HepG2 (cell line): ENCODE measurements around the gene HDGF. TPM values are rescaled to one million over a fixed set of nuclear protein-coding genes. Genes with fewer than 3 reads are reported as not detected.

Experiments used
- ATAC-seq: fragments of 200-7000 bp; cut with Tn5 transposase; 3 replicates; pipeline ENCODE4 v1.9.1; 2020; ENCODE audit warnings: mild to moderate bottlenecking, moderate library complexity
- BruUV-seq: library from RNA; stranded (reverse); fragments of 400-500 nt; replicated peaks from 2 replicates; lab custom pipeline; 2021; lab: Mats Ljungman, UMichigan
- CTCF ChIA-PET: fragments of 300-600 bp; formaldehyde crosslinking; extraction: SDS; loops from one replicate; lab custom pipeline; 2021; ENCODE audit warnings: low total read pairs, inconsistent platforms, low intra/inter-chr PET ratio; lab: Yijun Ruan, JAX
- POLR2A ChIA-PET: fragments of 350-600 bp; sonication (Branson Sonifier 250); formaldehyde crosslinking; loops from one replicate; lab custom pipeline; 2020; ENCODE audit warnings: antibody characterized with exemption, inconsistent platforms; lab: Yijun Ruan, JAX
- DNase-seq: peaks from one replicate; pipeline ENCODE4 v3.0.0-alpha.2; 2015; ENCODE audit warnings: low spot score
- FAIRE-seq: peaks from 3 replicates; lab custom pipeline; 2011; peaks lifted over from hg19 to GRCh38; lab: Jason Lieb, UNC
- H2AFZ ChIP-seq: one replicate; pipeline ENCODE4 v1.6.1; 2011; ENCODE audit warnings: low read length, inconsistent platforms
- H3K27ac ChIP-seq: fragments of 300-600 bp; 3 replicates; pipeline ENCODE4 v1.8.0; 2011; ENCODE audit warnings: mixed run types, mild to moderate bottlenecking, mixed read lengths, low read length, inconsistent platforms; ENCODE audit not compliant: insufficient read depth; ENCODE audit errors: extremely low read length
- H3K27me3 ChIP-seq, 2 experiments: fragments of 200-600 bp in 1 of 2; 2 replicates in 1 of 2; 3 replicates in 1 of 2; pipeline versions ENCODE4 v1.6.0 to v1.8.0; 2011; ENCODE audit warnings: low read length in 2 of 2, mild to moderate bottlenecking in 2 of 2, moderate library complexity in 2 of 2, inconsistent platforms in 1 of 2; ENCODE audit not compliant: insufficient read depth in 2 of 2, control insufficient read depth in 1 of 2
- H3K36me3 ChIP-seq, 2 experiments: fragments of 200-600 bp in 1 of 2; replicated peaks in 1 of 2; 2 replicates in 1 of 2; 3 replicates in 1 of 2; pipeline versions ENCODE4 v1.5.1 to v1.8.0; 2011; ENCODE audit warnings: low read length in 2 of 2, inconsistent platforms in 1 of 2; ENCODE audit not compliant: insufficient read depth in 2 of 2, control insufficient read depth in 1 of 2
- H3K4me1 ChIP-seq: 2 replicates; pipeline ENCODE4 v1.5.1; 2012; ENCODE audit warnings: low read length, inconsistent platforms; ENCODE audit not compliant: insufficient read depth
- H3K4me2 ChIP-seq: 2 replicates; pipeline ENCODE4 v1.6.0; 2011; ENCODE audit warnings: low read depth, low read length, inconsistent platforms
- H3K4me3 ChIP-seq, 3 experiments: fragments of 200-600 bp in 1 of 3; sonication (generic), shearing (Covaris generic) in 1 of 3; replicated peaks in 1 of 3; 2 replicates each; pipeline ENCODE4 v1.5.1; 2011 to 2016; ENCODE audit warnings: low read length in 3 of 3, inconsistent platforms in 2 of 3, low read depth in 2 of 3, mild to moderate bottlenecking in 2 of 3, control low read depth in 1 of 3, mixed read lengths in 1 of 3; ENCODE audit not compliant: insufficient read depth in 1 of 3
- H3K79me2 ChIP-seq: one replicate; pipeline ENCODE4 v1.6.1; 2011; ENCODE audit warnings: low read length, inconsistent platforms; ENCODE audit not compliant: insufficient read depth
- H3K9ac ChIP-seq: 2 replicates; pipeline ENCODE4 v1.6.0; 2011; ENCODE audit warnings: mild to moderate bottlenecking, low read depth, low read length, inconsistent platforms; ENCODE audit not compliant: insufficient read depth
- H3K9me3 ChIP-seq: 2 replicates; pipeline ENCODE4 v1.5.1; 2012; ENCODE audit warnings: mild to moderate bottlenecking, low read length
- H4K20me1 ChIP-seq: 2 replicates; pipeline ENCODE4 v1.6.0; 2011; ENCODE audit warnings: inconsistent platforms, mild to moderate bottlenecking, low read length, moderate library complexity; ENCODE audit not compliant: insufficient read depth
- BRCA1 ChIP-seq: sonication (generic); formaldehyde crosslinking; IDR thresholded peaks from 2 replicates; pipeline ENCODE4 v1.4.0; 2020; ENCODE audit warnings: missing genetic modification reagents
- REL ChIP-seq: sonication (generic); formaldehyde crosslinking; conservative IDR thresholded peaks from 2 replicates; pipeline ENCODE4 v1.8.0; 2022; ENCODE audit warnings: mild to moderate bottlenecking, missing genetic modification reagents, moderate library complexity
- ZBTB40 ChIP-seq, 2 experiments: fragments of 450-650 bp in 1 of 2; sonication (generic) in 1 of 2; formaldehyde crosslinking in 1 of 2; IDR thresholded peaks; 2 replicates each; pipeline versions ENCODE4 v1.6.1 to v1.8.0; 2016 to 2022; ENCODE audit warnings: antibody characterized with exemption in 1 of 2, mild to moderate bottlenecking in 1 of 2, missing genetic modification reagents in 1 of 2
- ZEB1 ChIP-seq: IDR thresholded peaks from 2 replicates; pipeline ENCODE4 v1.6.1; 2012; ENCODE audit warnings: mild to moderate bottlenecking, low read depth, inconsistent platforms; ENCODE audit not compliant: insufficient replicate concordance
- WGBS: methylation state at CpG from one replicate; pipeline ENCODE4 v1.1.6; 2017; ENCODE audit warnings: low lambda C conversion rate; 5-methylcytosine and 5-hydroxymethylcytosine counted together
- in situ Hi-C: cut with HindIII; loops from 2 replicates; pipeline ENCODE4 v1.10.0; 2017; ENCODE audit warnings: low pct_unique_long_range_greater_than_20kb; ENCODE audit not compliant: extremely low pct_ligation_motif_present
- intact Hi-C: fragments of 100-400 bp; cut with micrococcal nuclease; formaldehyde crosslinking; loops from one replicate; pipeline ENCODE4 v1.10.0; 2022; ENCODE audit not compliant: unreplicated experiment
- polyA plus RNA-seq, 8 experiments: library from polyadenylated mRNA; depleted of rRNA in 3 of 8; stranded (reverse) in 7 of 8; unstranded in 1 of 8; fragments of >200 nt; fragmentation: Illumina TruSeq in 4 of 8; extraction: Trizol in 4 of 8; gene quantifications; 2 replicates each; pipeline versions ENCODE4 v1.2.1 to v1.2.3, GENCODE V29; 2011 to 2016; ENCODE audit warnings: low read depth in 4 of 8, missing spikeins in 1 of 8, mixed read lengths in 1 of 8; ENCODE audit not compliant: insufficient read depth in 1 of 8
- total RNA-seq, 5 experiments: library from RNA; depleted of rRNA; stranded (reverse); fragments of >200 nt; fragmentation: Illumina TruSeq; extraction: Trizol; gene quantifications; 2 replicates each; pipeline ENCODE4 v1.2.3, GENCODE V29; 2016; ENCODE audit warnings: low read depth in 1 of 5

The HDGF gene
- total and polyA plus RNA-seq, 2 of the 13 experiments (the other 11 are each of a cell fraction or from before 2014, with no cell fraction given) = 156 to 196 TPM

DNA sequence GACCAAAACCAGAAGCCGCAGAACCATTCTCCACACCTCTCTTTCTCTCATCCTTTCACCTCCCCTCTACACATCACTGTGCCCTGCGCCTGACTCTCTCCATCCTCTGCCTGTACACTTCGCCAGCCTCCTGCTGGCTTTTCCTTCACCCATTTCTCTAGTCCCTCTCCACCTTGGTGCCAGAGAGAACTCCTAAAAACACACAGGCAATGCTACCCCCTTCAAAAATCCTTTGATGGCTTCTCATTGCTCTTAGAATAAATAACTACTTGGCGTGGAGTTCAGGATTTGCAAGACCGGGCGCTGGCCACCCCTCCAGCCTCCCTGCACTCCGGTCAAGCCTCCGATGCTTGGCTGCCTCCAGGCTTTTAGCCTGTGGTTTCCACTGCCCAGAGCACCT lies 54.7 kb downstream of the HDGF start:
- H3K79me2 ChIP-seq = no peaks in the 10 kb centered on the region
- no peaks in the 10 kb centered on the region for H3K9me3 ChIP-seq
- H3K9ac ChIP-seq = no peak overlapping the region
- in situ Hi-C loops = loop anchor here (10.0 kb wide), 2 partner anchors 168 to 228 kb away; partner anchors contain the start of genes LRRC71 and NTRK1
- TF ChIP-seq REL (no peak), ZEB1 (no peak), BRCA1 (CRISPR knock-in tag) (no peak), ZBTB40 (IDR thresholded peaks at IDR 0.05) (no peak), ZBTB40 (CRISPR knock-in tag; IDR thresholded peaks at IDR 0.05) (no peak)
- DNase-seq (no peak), FAIRE-seq (no peak), ATAC-seq (no peak)
- no peaks in the 10 kb centered on the region for H4K20me1 ChIP-seq
- no peak overlapping the region for H3K27ac ChIP-seq
- peaks cover 7 to 51% of the 10 kb centered on the region in 2 experiments; a peak in 4 of 5 replicates for H3K27me3 ChIP-seq
- no peak overlapping the region for H3K4me2 ChIP-seq
- 46% methylated on average over 8 of the region's 8 CpGs for WGBS
- peaks cover 28% of the 10 kb centered on the region for H3K4me1 ChIP-seq
- ChIA-PET CTCF (no interaction called here), POLR2A (no interaction called here)
- no TSS peak for BruUV-seq
- H3K36me3 ChIP-seq = no peaks in the 10 kb centered on the region
- intact Hi-C loops = no loop called here
- no peak overlapping the region for H3K4me3 ChIP-seq
- no peak overlapping the region for H2AFZ ChIP-seq
